Adrenal gland (tissue), 5 donors: ENCODE data around the gene OR6M1.

ENCODE experiments used
- CTCF ChIP-seq, 6 experiments: fragments of 450-650 bp in 4 of 6; fragments of 200-600 bp in 2 of 6; sonication (generic) in 1 of 6; IDR thresholded peaks; 1 replicate in 5 of 6; 2 replicates in 1 of 6; pipeline versions ENCODE4 v1.5.1 to v1.8.0; 2016 to 2021; ENCODE audit warnings: antibody characterized with exemption in 6 of 6, mild to moderate bottlenecking in 2 of 6, moderate library complexity in 1 of 6
- POLR2A ChIP-seq, 2 donors: fragments of 450-650 bp; IDR thresholded peaks; one replicate each; pipeline ENCODE4 v1.6.1; 2017; ENCODE audit warnings: antibody characterized with exemption in 2 of 2, mild to moderate bottlenecking in 2 of 2, moderate library complexity in 1 of 2
- donor health status: DM: no; HTN: no; CAD: no.

DNA sequence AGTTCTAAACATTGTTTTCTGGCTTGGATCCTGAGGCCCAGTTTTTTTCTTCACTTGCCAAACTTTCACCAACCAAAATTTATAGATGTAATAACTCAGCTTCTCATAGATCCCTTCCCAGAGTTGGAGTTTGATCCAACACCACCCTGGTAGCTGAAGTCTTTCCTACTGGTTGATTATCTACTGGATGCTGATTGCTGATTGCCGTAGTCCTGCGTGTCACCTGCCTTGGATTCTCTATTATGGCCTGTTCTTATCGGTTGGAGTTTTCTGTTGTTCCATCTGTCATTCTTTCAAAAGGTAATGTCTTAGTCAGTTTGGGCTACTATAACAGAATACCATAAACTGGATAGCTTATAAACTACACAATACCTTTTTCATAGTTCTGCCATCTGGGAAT lies 34.5 kb downstream of the OR6M1 start:
- no peak for TF ChIP-seq CTCF (IDR thresholded peaks at IDR 0.05)
- no peak for TF ChIP-seq POLR2A (IDR thresholded peaks at IDR 0.05)
